Lower lobe of right lung (tissue), 2 donors: ENCODE results near the gene EPGN. TPM values are rescaled to one million over a fixed set of nuclear protein-coding genes. Genes with fewer than 3 reads are reported as not detected.

ENCODE experiments used
- ATAC-seq, 2 donors: fragments of 200-7000 bp; cut with Tn5 transposase; one replicate each; pipeline ENCODE4 v1.9.1; 2020 to 2022; ENCODE audit warnings: mild to moderate bottlenecking in 2 of 2, moderate library complexity in 2 of 2
- DNase-seq: peaks from one replicate; pipeline ENCODE4 v3.0.0-alpha.2; 2020
- H3K27ac ChIP-seq: fragments of 200-600 bp; one replicate; pipeline ENCODE4 v1.8.0; 2022
- H3K27me3 ChIP-seq: fragments of 200-600 bp; one replicate; pipeline ENCODE4 v1.8.0; 2022; ENCODE audit warnings: low read depth
- H3K36me3 ChIP-seq: fragments of 200-600 bp; one replicate; pipeline ENCODE4 v1.8.0; 2022; ENCODE audit warnings: mild to moderate bottlenecking
- H3K4me1 ChIP-seq: fragments of 200-600 bp; one replicate; pipeline ENCODE4 v1.8.0; 2022
- H3K4me3 ChIP-seq: fragments of 200-600 bp; one replicate; pipeline ENCODE4 v1.8.0; 2022; ENCODE audit warnings: mild to moderate bottlenecking
- H3K9me3 ChIP-seq: fragments of 200-600 bp; one replicate; pipeline ENCODE4 v1.8.0; 2022
- intact Hi-C: fragments of 100-400 bp; cut with DNase I; formaldehyde crosslinking; loops from one replicate; pipeline ENCODE4 v1.11.0; 2022
- total RNA-seq: library from RNA; stranded (reverse); fragmentation: NEBNext Ultra II Directional; extraction: Animal tissue kit (Norgen Biotek cat#: 25700); gene quantifications from one replicate; pipeline ENCODE4 v1.2.1, GENCODE V29; 2021
- TF ChIP-seq, protein P1 (sequence below): fragments of 200-600 bp; IDR thresholded peaks from one replicate; pipeline ENCODE4 v1.8.0; 2022; ENCODE audit warnings: antibody characterized with exemption, mild to moderate bottlenecking
- donor health status: DM: no; HTN: yes; CAD: no; lungs with severe emphysema.

Gene EPGN
- total RNA-seq, 1 donor from 2014 or later: 2.5 TPM

GRCh38 chr4:74344031-74344430, 35.8 kb downstream of the EPGN start:
- Histone ChIP-seq H3K4me3 (no peak overlapping the region), H3K9me3 (peaks cover 11% of the 10 kb centered on the region), H3K36me3 (no peaks in the 10 kb centered on the region), H3K4me1 (no peaks in the 10 kb centered on the region), H3K27ac (no peak overlapping the region), H3K27me3 (no peaks in the 10 kb centered on the region)
- intact Hi-C loops: no loop called here
- no peak for ATAC-seq
- no peak for DNase-seq
- TF ChIP-seq, protein P1, sequence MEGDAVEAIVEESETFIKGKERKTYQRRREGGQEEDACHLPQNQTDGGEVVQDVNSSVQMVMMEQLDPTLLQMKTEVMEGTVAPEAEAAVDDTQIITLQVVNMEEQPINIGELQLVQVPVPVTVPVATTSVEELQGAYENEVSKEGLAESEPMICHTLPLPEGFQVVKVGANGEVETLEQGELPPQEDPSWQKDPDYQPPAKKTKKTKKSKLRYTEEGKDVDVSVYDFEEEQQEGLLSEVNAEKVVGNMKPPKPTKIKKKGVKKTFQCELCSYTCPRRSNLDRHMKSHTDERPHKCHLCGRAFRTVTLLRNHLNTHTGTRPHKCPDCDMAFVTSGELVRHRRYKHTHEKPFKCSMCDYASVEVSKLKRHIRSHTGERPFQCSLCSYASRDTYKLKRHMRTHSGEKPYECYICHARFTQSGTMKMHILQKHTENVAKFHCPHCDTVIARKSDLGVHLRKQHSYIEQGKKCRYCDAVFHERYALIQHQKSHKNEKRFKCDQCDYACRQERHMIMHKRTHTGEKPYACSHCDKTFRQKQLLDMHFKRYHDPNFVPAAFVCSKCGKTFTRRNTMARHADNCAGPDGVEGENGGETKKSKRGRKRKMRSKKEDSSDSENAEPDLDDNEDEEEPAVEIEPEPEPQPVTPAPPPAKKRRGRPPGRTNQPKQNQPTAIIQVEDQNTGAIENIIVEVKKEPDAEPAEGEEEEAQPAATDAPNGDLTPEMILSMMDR: no peak

GRCh38 chr4:74353858-74354257, 45.6 kb downstream of the EPGN start:
- TF ChIP-seq, protein P1: no peak
- Histone ChIP-seq H3K4me1 (no peaks in the 10 kb centered on the region), H3K9me3 (no peaks in the 10 kb centered on the region), H3K27ac (no peak overlapping the region), H3K36me3 (no peaks in the 10 kb centered on the region), H3K4me3 (no peak overlapping the region), H3K27me3 (no peaks in the 10 kb centered on the region)
- ATAC-seq (no peak), DNase-seq (no peak)
- intact Hi-C loops: no loop called here

DNA sequence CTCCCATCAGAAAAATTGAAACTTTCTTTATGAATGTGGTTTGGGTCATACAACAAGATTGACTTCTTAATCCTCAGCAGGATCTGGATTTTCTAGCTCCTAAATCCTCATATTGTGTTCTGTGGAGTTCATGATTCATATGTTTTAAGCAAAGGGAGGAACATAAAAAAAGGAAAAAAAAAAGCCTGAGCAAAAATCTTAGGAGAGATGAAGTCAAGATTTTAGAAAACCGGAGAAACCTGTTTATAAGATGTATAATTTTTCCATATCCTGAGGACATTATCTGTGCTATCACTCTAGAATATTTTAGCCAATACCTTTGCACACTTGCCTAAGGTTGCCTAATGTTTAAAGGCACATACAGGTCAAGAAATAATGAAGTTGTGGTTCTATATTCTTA, 49.7 kb downstream of the EPGN start:
- intact Hi-C loops: no loop called here
- Histone ChIP-seq H3K27ac (no peak overlapping the region), H3K4me1 (no peaks in the 10 kb centered on the region), H3K4me3 (no peak overlapping the region), H3K27me3 (no peaks in the 10 kb centered on the region), H3K9me3 (no peaks in the 10 kb centered on the region), H3K36me3 (no peaks in the 10 kb centered on the region)
- DNase-seq: no peak
- TF ChIP-seq, protein P1: no peak
- no peak for ATAC-seq

- no peak overlapping the region for H3K4me3 ChIP-seq
- ATAC-seq (no peak), DNase-seq (no peak)
- intact Hi-C loops: no loop called here
- TF ChIP-seq, protein P1: no peak
- H3K27me3 ChIP-seq: peaks cover 17% of the 10 kb centered on the region
- no peaks in the 10 kb centered on the region for H3K9me3 ChIP-seq
- peaks cover 15% of the 10 kb centered on the region for H3K4me1 ChIP-seq
- H3K36me3 ChIP-seq: no peaks in the 10 kb centered on the region
- H3K27ac ChIP-seq: no peak overlapping the region
Measured at GRCh38 chr4:74361671-74362070, 53.4 kb downstream of the EPGN start.

- H3K27me3 ChIP-seq: peaks cover 17% of the 10 kb centered on the region
- no peak overlapping the region for H3K27ac ChIP-seq
- ATAC-seq (no peak), DNase-seq (no peak)
- intact Hi-C loops: no loop called here
- peaks cover 15% of the 10 kb centered on the region for H3K4me1 ChIP-seq
- TF ChIP-seq, protein P1: no peak
- no peaks in the 10 kb centered on the region for H3K9me3 ChIP-seq
- no peaks in the 10 kb centered on the region for H3K36me3 ChIP-seq
- H3K4me3 ChIP-seq: no peak overlapping the region
Measured at GRCh38 chr4:74362347-74362746, 54.1 kb downstream of the EPGN start.

- Histone ChIP-seq H3K36me3 (no peaks in the 10 kb centered on the region), H3K27me3 (peaks cover 17% of the 10 kb centered on the region), H3K9me3 (no peaks in the 10 kb centered on the region), H3K4me3 (no peak overlapping the region), H3K27ac (no peak overlapping the region), H3K4me1 (peaks cover 15% of the 10 kb centered on the region)
- TF ChIP-seq, protein P1: no peak
- intact Hi-C loops: no loop called here
- no peak for ATAC-seq
- DNase-seq: no peak
Measured at GRCh38 chr4:74364256-74364651, 56.0 kb downstream of the EPGN start.
